Neural progenitor cell (in vitro differentiated cells): ENCODE measurements around the gene PAK6. TPM values are rescaled to one million over a fixed set of nuclear protein-coding genes. Genes with fewer than 3 reads are reported as not detected.

Experiments used
- DNase-seq: peaks from one replicate; pipeline ENCODE4 v3.0.0-alpha.2; 2016; ENCODE audit warnings: low spot score
- H2AFZ ChIP-seq: fragments of 200-600 bp; sonication (generic); replicated peaks from 2 replicates; pipeline ENCODE4 v1.6.1; 2016; ENCODE audit warnings: antibody characterized with exemption
- H3F3A ChIP-seq: fragments of 200-600 bp; sonication (generic); 2 replicates; pipeline ENCODE4 v1.6.1; 2016; ENCODE audit warnings: antibody characterized with exemption, low read depth
- H3K27ac ChIP-seq: fragments of 200-600 bp; sonication (generic); 2 replicates; pipeline ENCODE4 v1.5.1; 2016; ENCODE audit warnings: mild to moderate bottlenecking
- H3K27me3 ChIP-seq: fragments of 200-600 bp; sonication (generic); 2 replicates; pipeline ENCODE4 v1.6.1; 2016; ENCODE audit warnings: mild to moderate bottlenecking, moderate library complexity
- H3K36me3 ChIP-seq: fragments of 200-600 bp; sonication (generic); 2 replicates; pipeline ENCODE4 v1.5.1; 2016
- H3K4me1 ChIP-seq: fragments of 200-600 bp; sonication (generic); 2 replicates; pipeline ENCODE4 v1.6.1; 2016; ENCODE audit warnings: mixed run types
- H3K4me2 ChIP-seq: fragments of 200-600 bp; sonication (generic); 2 replicates; pipeline ENCODE4 v1.6.1; 2016
- H3K4me3 ChIP-seq: fragments of 200-600 bp; sonication (generic); 2 replicates; pipeline ENCODE4 v1.5.1; 2016
- H3K79me2 ChIP-seq: fragments of 200-600 bp; sonication (generic); 2 replicates; pipeline ENCODE4 v1.6.1; 2016; ENCODE audit warnings: low read depth
- H3K9ac ChIP-seq: fragments of 200-600 bp; sonication (generic); 2 replicates; pipeline ENCODE4 v1.6.1; 2016
- H3K9me3 ChIP-seq: fragments of 200-600 bp; sonication (generic); 2 replicates; pipeline ENCODE4 v1.5.1; 2016; ENCODE audit warnings: low read depth
- H4K20me1 ChIP-seq: fragments of 200-600 bp; sonication (generic); 2 replicates; pipeline ENCODE4 v1.6.1; 2016; ENCODE audit warnings: low read depth
- H3K27ac Mint-ChIP-seq: 3 replicates; pipeline ENCODE4 v1.8.0; 2021; ENCODE audit warnings: mixed read lengths
- H3K27me3 Mint-ChIP-seq: 2 replicates; pipeline ENCODE4 v1.8.0; 2022; ENCODE audit warnings: low read depth, mild to moderate bottlenecking, inconsistent platforms, moderate library complexity, mixed read lengths; ENCODE audit not compliant: insufficient read depth
- H3K36me3 Mint-ChIP-seq: 3 replicates; pipeline ENCODE4 v1.8.0; 2021; ENCODE audit warnings: mixed read lengths
- H3K4me1 Mint-ChIP-seq: 3 replicates; pipeline ENCODE4 v1.8.0; 2021; ENCODE audit warnings: mixed read lengths
- H3K4me3 Mint-ChIP-seq: 3 replicates; pipeline ENCODE4 v1.8.0; 2021; ENCODE audit warnings: mild to moderate bottlenecking, moderate library complexity, mixed read lengths
- H3K9me3 Mint-ChIP-seq: 3 replicates; pipeline ENCODE4 v1.8.0; 2020; ENCODE audit warnings: mixed read lengths
- EZH2 ChIP-seq: fragments of 200-600 bp; sonication (generic); IDR thresholded peaks from 2 replicates; pipeline ENCODE4 v1.6.1; 2017; ENCODE audit warnings: antibody characterized with exemption, mild to moderate bottlenecking, moderate library complexity
- EZH2phosphoT487 ChIP-seq: fragments of 200-600 bp; sonication (generic); IDR thresholded peaks from 2 replicates; pipeline ENCODE4 v1.6.1; 2017; ENCODE audit warnings: antibody characterized with exemption
- total RNA-seq: library from RNA; depleted of rRNA; stranded (reverse); fragments of >200 nt; gene quantifications from 2 replicates; pipeline ENCODE4 v1.2.3, GENCODE V29; 2015; ENCODE audit warnings: low replicate concordance
- TF ChIP-seq, protein P1 (sequence below): fragments of 200-600 bp; sonication (generic); IDR thresholded peaks from 2 replicates; pipeline ENCODE4 v1.5.1; 2017; ENCODE audit warnings: antibody characterized with exemption, mild to moderate bottlenecking

The PAK6 gene
- total RNA-seq, 1 donor from 2014 or later = not detected

DNA sequence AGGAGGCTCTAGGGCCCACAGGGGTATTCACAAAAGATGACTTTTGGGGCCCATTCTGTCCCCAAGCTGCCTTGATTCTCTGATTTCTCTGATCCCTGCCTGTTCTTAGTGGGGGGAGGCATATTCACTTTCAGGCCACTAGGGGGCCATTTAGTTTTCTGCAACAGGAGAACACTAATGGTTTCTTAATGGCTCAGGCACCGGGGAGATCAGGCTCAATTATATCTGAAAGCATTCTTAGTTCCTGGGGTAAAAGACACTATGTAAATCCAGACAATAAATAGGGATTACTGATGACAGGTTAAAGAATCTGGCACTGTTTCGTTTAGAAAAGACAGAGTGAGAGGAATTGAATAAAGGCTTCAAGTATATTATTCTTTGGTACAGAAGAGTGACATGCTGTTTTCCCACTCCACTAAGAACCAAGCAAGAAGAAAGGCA, 82.1 kb downstream of the PAK6 start:
- H3K27ac Mint-ChIP-seq = no peak overlapping the region

DNA sequence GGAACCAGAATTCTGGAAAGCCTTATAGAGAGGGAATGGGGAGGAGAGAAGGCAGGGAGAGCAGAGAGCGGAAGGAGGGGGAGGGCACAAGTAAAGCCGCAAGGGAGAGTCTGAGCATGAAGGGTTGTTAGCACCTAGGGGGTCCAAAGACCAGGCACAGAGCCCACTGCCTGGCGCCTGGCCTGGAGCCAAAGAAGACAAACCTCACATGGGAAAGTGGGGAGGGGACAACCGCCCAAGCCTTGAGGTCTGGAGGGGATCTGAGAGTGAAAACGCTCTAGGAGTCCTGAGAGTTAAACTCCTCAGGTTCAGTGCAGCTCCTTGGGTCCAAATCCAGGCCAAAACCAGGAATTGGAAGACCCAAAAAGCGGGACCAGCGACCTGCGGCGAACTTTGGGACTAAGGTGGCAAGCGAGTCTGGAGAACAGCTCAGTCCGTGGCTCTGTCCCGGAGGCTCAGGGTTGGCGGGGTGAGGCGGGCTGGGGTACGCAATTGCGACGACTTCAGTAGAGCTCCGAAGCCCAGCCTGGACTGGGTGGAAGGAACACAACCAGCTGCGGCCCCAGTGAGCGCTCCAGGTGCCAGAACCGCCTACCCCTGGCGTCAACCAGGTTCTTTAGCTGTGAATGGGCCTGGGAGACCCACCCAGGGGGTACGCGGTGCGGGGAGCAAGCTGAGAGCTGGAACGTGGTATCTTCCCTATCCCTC, 83.8 kb downstream of the PAK6 start:
- H3K9me3 ChIP-seq = no peaks in the 10 kb centered on the region
- peak overlapping the region; percentile 58 for H3K4me2 ChIP-seq
- Mint-ChIP-seq H3K4me1 (peaks cover 54% of the 10 kb centered on the region), H3K4me3 (peak overlapping the region; percentile 84), H3K27ac (no peak overlapping the region), H3K36me3 (peaks cover 7% of the 10 kb centered on the region), H3K9me3 (no peaks in the 10 kb centered on the region), H3K27me3 (peaks cover 15% of the 10 kb centered on the region)
- peaks cover 40% of the 10 kb centered on the region for H3F3A ChIP-seq
- no peaks in the 10 kb centered on the region for H3K36me3 ChIP-seq
- no peak for DNase-seq
- H4K20me1 ChIP-seq = peaks cover 41% of the 10 kb centered on the region
- H3K27ac ChIP-seq = no peak overlapping the region
- H2AFZ ChIP-seq = no peak overlapping the region
- TF ChIP-seq, protein P1, sequence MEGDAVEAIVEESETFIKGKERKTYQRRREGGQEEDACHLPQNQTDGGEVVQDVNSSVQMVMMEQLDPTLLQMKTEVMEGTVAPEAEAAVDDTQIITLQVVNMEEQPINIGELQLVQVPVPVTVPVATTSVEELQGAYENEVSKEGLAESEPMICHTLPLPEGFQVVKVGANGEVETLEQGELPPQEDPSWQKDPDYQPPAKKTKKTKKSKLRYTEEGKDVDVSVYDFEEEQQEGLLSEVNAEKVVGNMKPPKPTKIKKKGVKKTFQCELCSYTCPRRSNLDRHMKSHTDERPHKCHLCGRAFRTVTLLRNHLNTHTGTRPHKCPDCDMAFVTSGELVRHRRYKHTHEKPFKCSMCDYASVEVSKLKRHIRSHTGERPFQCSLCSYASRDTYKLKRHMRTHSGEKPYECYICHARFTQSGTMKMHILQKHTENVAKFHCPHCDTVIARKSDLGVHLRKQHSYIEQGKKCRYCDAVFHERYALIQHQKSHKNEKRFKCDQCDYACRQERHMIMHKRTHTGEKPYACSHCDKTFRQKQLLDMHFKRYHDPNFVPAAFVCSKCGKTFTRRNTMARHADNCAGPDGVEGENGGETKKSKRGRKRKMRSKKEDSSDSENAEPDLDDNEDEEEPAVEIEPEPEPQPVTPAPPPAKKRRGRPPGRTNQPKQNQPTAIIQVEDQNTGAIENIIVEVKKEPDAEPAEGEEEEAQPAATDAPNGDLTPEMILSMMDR = no peak
- TF ChIP-seq EZH2phosphoT487 (no peak), EZH2 (no peak)
- H3K27me3 ChIP-seq = peaks cover 57% of the 10 kb centered on the region
- peaks cover 40% of the 10 kb centered on the region for H3K4me1 ChIP-seq
- no peaks in the 10 kb centered on the region for H3K79me2 ChIP-seq
- no peak overlapping the region for H3K9ac ChIP-seq
- H3K4me3 ChIP-seq = peak overlapping the region; percentile 44

More for the DNA sequence above, 82.1 kb downstream of the PAK6 start:
- Histone ChIP-seq H3K9ac (no peak overlapping the region), H3K27ac (no peak overlapping the region), H3K9me3 (no peaks in the 10 kb centered on the region), H3K4me3 (no peak overlapping the region), H3K27me3 (peaks cover 52% of the 10 kb centered on the region), H3F3A (peaks cover 22% of the 10 kb centered on the region), H2AFZ (no peak overlapping the region), H3K4me2 (no peak overlapping the region), H4K20me1 (peaks cover 23% of the 10 kb centered on the region), H3K79me2 (no peaks in the 10 kb centered on the region), H3K4me1 (peaks cover 23% of the 10 kb centered on the region), H3K36me3 (no peaks in the 10 kb centered on the region)
- Mint-ChIP-seq H3K9me3 (no peaks in the 10 kb centered on the region), H3K4me1 (peaks cover 37% of the 10 kb centered on the region), H3K36me3 (peaks cover 6% of the 10 kb centered on the region), H3K4me3 (peak overlapping the region; percentile 25), H3K27me3 (peaks cover 17% of the 10 kb centered on the region)
- TF ChIP-seq EZH2phosphoT487 (no peak), EZH2 (no peak)
- TF ChIP-seq, protein P1 = peak; percentile 94
- peak; percentile 78 for DNase-seq

DNA sequence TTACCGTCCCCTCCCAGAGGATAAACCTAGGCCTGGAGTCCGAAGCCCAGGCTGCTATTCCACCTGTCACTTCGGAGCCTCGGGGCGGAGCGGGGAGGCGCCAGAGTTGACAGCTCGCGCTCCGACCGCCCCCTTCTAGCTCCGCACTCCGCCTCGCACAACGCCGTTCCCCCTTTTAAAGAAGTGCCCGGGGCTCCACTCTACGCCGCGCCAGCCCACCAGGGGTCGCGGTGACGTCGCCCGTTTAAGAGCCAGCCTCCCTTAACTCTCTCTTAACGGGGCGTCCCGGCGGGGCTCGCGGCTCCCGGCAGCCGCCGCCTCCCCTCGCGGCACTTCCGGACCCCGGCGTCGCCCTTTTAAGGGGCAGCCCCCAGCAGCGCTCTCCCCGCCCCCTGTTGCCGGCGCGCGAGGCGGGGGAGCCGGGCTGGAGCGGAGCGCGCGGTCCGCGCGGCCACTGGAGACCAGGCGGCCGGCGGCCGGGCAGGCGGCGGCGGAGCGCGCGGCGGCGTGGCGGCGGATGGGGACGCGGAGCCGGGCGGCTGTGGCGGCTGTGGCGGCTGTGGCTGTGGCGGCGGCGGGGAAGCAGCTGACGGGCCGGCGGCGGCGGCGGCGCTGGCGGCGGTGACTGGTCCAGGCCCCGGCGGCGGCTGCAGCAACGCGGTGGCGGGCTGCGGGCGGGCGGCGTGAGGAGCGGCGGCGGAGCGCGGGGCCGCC, 84.5 kb downstream of the PAK6 start, which contains the start of gene INAFM2:
TSS of gene INAFM2 (plus strand) at position 454 of the 714 bp plus-strand sequence. CDS start 364 bp downstream, outside the sequence.
- no peak within 1 kb of the TSS for H3K27ac Mint-ChIP-seq
- no peaks in the 10 kb centered on the region for H3K79me2 ChIP-seq
- H3K9me3 Mint-ChIP-seq = no peaks in the 10 kb centered on the region
- peak within 1 kb of the TSS; percentile 93 for H3K4me2 ChIP-seq
- peak within 1 kb of the TSS; percentile 91 for H3K4me3 Mint-ChIP-seq
- peaks cover 15% of the 10 kb centered on the region for H3K27me3 Mint-ChIP-seq
- H2AFZ ChIP-seq = peak within 1 kb of the TSS; percentile 47
- peaks cover 48% of the 10 kb centered on the region for H3K4me1 ChIP-seq
- H3K27me3 ChIP-seq = peaks cover 64% of the 10 kb centered on the region
- H3K36me3 ChIP-seq = no peaks in the 10 kb centered on the region
- peaks cover 61% of the 10 kb centered on the region for H3K4me1 Mint-ChIP-seq
- H3K9me3 ChIP-seq = no peaks in the 10 kb centered on the region
- peak within 1 kb of the TSS; percentile 74 for H3K4me3 ChIP-seq
- peaks cover 47% of the 10 kb centered on the region for H3F3A ChIP-seq
- no peak within 1 kb of the TSS for H3K27ac ChIP-seq
- H4K20me1 ChIP-seq = peaks cover 48% of the 10 kb centered on the region
- TF ChIP-seq, protein P1 = peak; percentile 61
- TF ChIP-seq EZH2 (no peak), EZH2phosphoT487 (peak; percentile 48)
- no peak within 1 kb of the TSS for H3K9ac ChIP-seq
- H3K36me3 Mint-ChIP-seq = peaks cover 7% of the 10 kb centered on the region
- peak; percentile 97 for DNase-seq
